Caco-2 (cell line): ENCODE measurements around the gene RASGEF1C. TPM values are rescaled to one million over a fixed set of nuclear protein-coding genes. Genes with fewer than 3 reads are reported as not detected.

Experiments used
- BruUV-seq: library from RNA; stranded (reverse); fragments of 400-500 nt; replicated peaks from 2 replicates; lab custom pipeline; 2021; lab: Mats Ljungman, UMichigan
- CTCF ChIA-PET: fragments of 300-600 bp; sonication (Branson Sonifier 250); formaldehyde crosslinking; loops from one replicate; lab custom pipeline; 2022; ENCODE audit warnings: antibody characterized with exemption; lab: Charles Lee
- POLR2A ChIA-PET: fragments of 300-600 bp; sonication (Branson Sonifier 250); formaldehyde crosslinking; loops from one replicate; lab custom pipeline; 2022; ENCODE audit warnings: antibody characterized with exemption; lab: Charles Lee
- DNase-seq, 2 experiments: peaks; one replicate each; pipeline versions ENCODE4 v3.0.0 to v3.0.0-alpha.2; 2020 to 2022
- H3K27me3 ChIP-seq: replicated peaks from 2 replicates; pipeline ENCODE4 v1.6.0; 2011; ENCODE audit warnings: low read length; ENCODE audit not compliant: control insufficient read depth, insufficient read depth
- H3K36me3 ChIP-seq: 2 replicates; pipeline ENCODE4 v1.5.1; 2011; ENCODE audit warnings: low read length; ENCODE audit not compliant: control insufficient read depth, insufficient read depth
- H3K4me1 ChIP-seq: fragments of 250-450 bp; sonication (Bioruptor Pico); 2 replicates; pipeline ENCODE4 v1.5.1; 2020; ENCODE audit warnings: mild to moderate bottlenecking
- H3K4me3 ChIP-seq: 2 replicates; pipeline ENCODE4 v1.5.1; 2011; ENCODE audit warnings: low read depth, mild to moderate bottlenecking, control low read depth, low read length
- H3K9me3 ChIP-seq: fragments of 250-450 bp; sonication (Bioruptor Pico); 2 replicates; pipeline ENCODE4 v1.5.1; 2020; ENCODE audit warnings: mild to moderate bottlenecking, moderate library complexity
- H3K27ac Mint-ChIP-seq: one replicate; pipeline ENCODE4 v1.8.0; 2022; ENCODE audit warnings: mixed read lengths; ENCODE audit not compliant: unreplicated experiment
- H3K27me3 Mint-ChIP-seq: one replicate; pipeline ENCODE4 v1.8.0; 2022; ENCODE audit warnings: mixed read lengths; ENCODE audit not compliant: insufficient read depth, unreplicated experiment
- H3K36me3 Mint-ChIP-seq: one replicate; pipeline ENCODE4 v1.8.0; 2022; ENCODE audit warnings: mild to moderate bottlenecking, mixed read lengths; ENCODE audit not compliant: insufficient read depth, unreplicated experiment
- H3K4me1 Mint-ChIP-seq: one replicate; pipeline ENCODE4 v1.8.0; 2022; ENCODE audit warnings: low read depth, mixed read lengths; ENCODE audit not compliant: unreplicated experiment
- H3K4me3 Mint-ChIP-seq: one replicate; pipeline ENCODE4 v1.8.0; 2022; ENCODE audit warnings: mild to moderate bottlenecking, moderate library complexity, mixed read lengths; ENCODE audit not compliant: unreplicated experiment
- H3K9me3 Mint-ChIP-seq: one replicate; pipeline ENCODE4 v1.8.0; 2022; ENCODE audit warnings: mixed read lengths; ENCODE audit not compliant: unreplicated experiment
- CTCF ChIP-seq, 2 experiments: fragments of 200-600 bp in 1 of 2; IDR thresholded peaks; 1 replicate in 1 of 2; 2 replicates in 1 of 2; pipeline versions ENCODE4 v1.5.1 to v1.8.0; 2011 to 2022; ENCODE audit warnings: antibody characterized with exemption in 1 of 2, control low read depth in 1 of 2, inconsistent platforms in 1 of 2, low read depth in 1 of 2, low read length in 1 of 2, mild to moderate bottlenecking in 1 of 2, moderate library complexity in 1 of 2; ENCODE audit not compliant: insufficient read depth in 1 of 2, severe bottlenecking in 1 of 2, unreplicated experiment in 1 of 2
- intact Hi-C: fragments of 100-400 bp; cut with micrococcal nuclease; formaldehyde crosslinking; loops from one replicate; pipeline ENCODE4 v1.10.0; 2022; ENCODE audit not compliant: unreplicated experiment
- total RNA-seq: library from RNA; stranded (reverse); gene quantifications from 2 replicates; pipeline ENCODE4 v1.2.3, GENCODE V29; 2022

RASGEF1C gene
- total RNA-seq, 1 experiment from 2014 or later = not detected

- TF ChIP-seq CTCF (IDR thresholded peaks at IDR 0.05; ENCODE audit: insufficient read depth in 1 of 2, low read depth in 1 of 2, low read length in 1 of 2, severe bottlenecking in 1 of 2, unreplicated experiment in 1 of 2) = no peak
- Histone ChIP-seq H3K4me3 (no peak overlapping the region), H3K36me3 (no peaks in the 10 kb centered on the region), H3K9me3 (peaks cover 5% of the 10 kb centered on the region; the same call in 1 of the 2 replicates), H3K27me3 (no peaks in the 10 kb centered on the region; the same call in 1 of the 2 replicates), H3K4me1 (peaks cover 6% of the 10 kb centered on the region; the same call in 1 of the 2 replicates)
- H3K27ac Mint-ChIP-seq = no peak overlapping the region
- H3K9me3 Mint-ChIP-seq = no peaks in the 10 kb centered on the region
- H3K27me3 Mint-ChIP-seq = peaks cover 11% of the 10 kb centered on the region
- intact Hi-C loops = no loop called here
- H3K4me1 Mint-ChIP-seq = no peaks in the 10 kb centered on the region
- DNase-seq = no peak
- ChIA-PET POLR2A (no interaction called here), CTCF (no interaction called here)
- no peak overlapping the region for H3K4me3 Mint-ChIP-seq
- no TSS peak for BruUV-seq
- H3K36me3 Mint-ChIP-seq = peaks cover 21% of the 10 kb centered on the region
Measured at GRCh38 chr5:180074462-180074861, 134.5 kb downstream of the RASGEF1C start.

- peaks cover 5% of the 10 kb centered on the region; the same call in 1 of the 2 replicates for H3K9me3 ChIP-seq
- peaks cover 21% of the 10 kb centered on the region for H3K36me3 Mint-ChIP-seq
- BruUV-seq = no TSS peak
- peak overlapping the region; percentile 8; the same call in 1 of the 2 replicates for H3K4me3 ChIP-seq
- peaks cover 12% of the 10 kb centered on the region; the same call in 1 of the 2 replicates for H3K4me1 ChIP-seq
- intact Hi-C loops = loop anchor here (1.0 kb wide), 1 partner anchor 18 kb away; no protein-coding TSS in a partner anchor
- no peak for TF ChIP-seq CTCF (IDR thresholded peaks at IDR 0.05; ENCODE audit: insufficient read depth in 1 of 2, low read depth in 1 of 2, low read length in 1 of 2, severe bottlenecking in 1 of 2, unreplicated experiment in 1 of 2)
- H3K4me3 Mint-ChIP-seq = peak overlapping the region; percentile 90
- H3K9me3 Mint-ChIP-seq = no peaks in the 10 kb centered on the region
- peaks cover 6% of the 10 kb centered on the region for H3K4me1 Mint-ChIP-seq
- H3K36me3 ChIP-seq = no peaks in the 10 kb centered on the region
- no peak for DNase-seq
- CTCF ChIA-PET = no interaction called here
- peaks cover 11% of the 10 kb centered on the region for H3K27me3 Mint-ChIP-seq
- H3K27me3 ChIP-seq = no peaks in the 10 kb centered on the region; the same call in 1 of the 2 replicates
- POLR2A ChIA-PET = no interaction called here
- H3K27ac Mint-ChIP-seq = no peak overlapping the region
Measured at GRCh38 chr5:180072556-180072955, 136.5 kb downstream of the RASGEF1C start.

GRCh38 chr5:180072256-180072548 is 136.8 kb downstream of the RASGEF1C start:
- CTCF ChIA-PET = no interaction called here
- TF ChIP-seq CTCF (IDR thresholded peaks at IDR 0.05; ENCODE audit: insufficient read depth in 1 of 2, low read depth in 1 of 2, low read length in 1 of 2, severe bottlenecking in 1 of 2, unreplicated experiment in 1 of 2) = no peak
- DNase-seq = no peak
- Mint-ChIP-seq H3K27ac (no peak overlapping the region), H3K4me3 (peak overlapping the region; percentile 90), H3K27me3 (peaks cover 11% of the 10 kb centered on the region), H3K4me1 (peaks cover 6% of the 10 kb centered on the region), H3K36me3 (peaks cover 21% of the 10 kb centered on the region), H3K9me3 (no peaks in the 10 kb centered on the region)
- Histone ChIP-seq H3K4me1 (peaks cover 12% of the 10 kb centered on the region; the same call in 1 of the 2 replicates), H3K36me3 (no peaks in the 10 kb centered on the region), H3K4me3 (peak overlapping the region; percentile 8), H3K27me3 (no peaks in the 10 kb centered on the region; the same call in 1 of the 2 replicates), H3K9me3 (peaks cover 5% of the 10 kb centered on the region; the same call in 1 of the 2 replicates)
- intact Hi-C loops = loop anchor here (1.0 kb wide), 1 partner anchor 18 kb away; no protein-coding TSS in a partner anchor
- no TSS peak for BruUV-seq
- POLR2A ChIA-PET = no interaction called here
